ENCODE data around the gene BIRC6. TPM values are rescaled to one million over a fixed set of nuclear protein-coding genes. Genes with fewer than 3 reads are reported as not detected.

The BIRC6 gene
- total RNA-seq, 1 experiment from 2014 or later, result 79.0 TPM

GRCh38 chr2:32617599-32618189, 260.9 kb downstream of the BIRC6 start:
- intact Hi-C loops (cut with micrococcal nuclease; ENCODE audit: unreplicated experiment), result no loop called here
- Histone ChIP-seq H3F3A (ENCODE audit: insufficient read depth, low read depth) (no peaks in the 10 kb centered on the region; the same call in 1 of the 2 replicates), H3K36me3 (ENCODE audit: low read depth) (0 out of 2 replicates have a peak, but pooled peaks cover 6% of the 10 kb centered on the region), H3K27ac (no peak overlapping the region), H4K20me1 (ENCODE audit: insufficient read depth) (no peaks in the 10 kb centered on the region), H3K4me3 (no peak overlapping the region), H2AFZ (no peak overlapping the region), H3K9me3 (ENCODE audit: insufficient read depth, low read depth) (no peaks in the 10 kb centered on the region), H3K79me2 (ENCODE audit: low read depth) (no peaks in the 10 kb centered on the region), H3K4me2 (no peak overlapping the region), H3K4me1 (replicated peaks; ENCODE audit: insufficient read depth) (no peaks in the 10 kb centered on the region), H3K27me3 (ENCODE audit: insufficient read depth, low read depth) (no peaks in the 10 kb centered on the region), H3K9me2 (ENCODE audit: insufficient read depth) (no peaks in the 10 kb centered on the region)
- ChIA-PET CTCF (no interaction called here), POLR2A (ENCODE audit: unreplicated experiment) (no interaction called here)
- DNase-seq, result no peak
- TF ChIP-seq CTCF (conservative IDR thresholded peaks at IDR 0.05) (no peak), EZH2 (IDR thresholded peaks at IDR 0.05; ENCODE audit: low read depth) (no peak)
- no TSS peak for BruUV-seq (replicated peaks)

GRCh38 chr2:32622570-32623310, 265.9 kb downstream of the BIRC6 start:
- H3K27me3 ChIP-seq (ENCODE audit: insufficient read depth, low read depth), result no peaks in the 10 kb centered on the region
- no peak overlapping the region for H2AFZ ChIP-seq
- no peak for DNase-seq
- no peaks in the 10 kb centered on the region for H3K4me1 ChIP-seq (replicated peaks; ENCODE audit: insufficient read depth)
- H3K9me3 ChIP-seq (ENCODE audit: insufficient read depth, low read depth), result no peaks in the 10 kb centered on the region
- H3K4me3 ChIP-seq, result no peak overlapping the region
- no peak overlapping the region for H3K4me2 ChIP-seq
- POLR2A ChIA-PET (ENCODE audit: unreplicated experiment), result no interaction called here
- no TSS peak for BruUV-seq (replicated peaks)
- intact Hi-C loops (cut with micrococcal nuclease; ENCODE audit: unreplicated experiment), result loop anchor here (10.0 kb wide), 1 partner anchor 852 kb away; the partner anchor contains the start of gene RASGRP3
- no peaks in the 10 kb centered on the region for H3K79me2 ChIP-seq (ENCODE audit: low read depth)
- H3K9me2 ChIP-seq (ENCODE audit: insufficient read depth), result no peaks in the 10 kb centered on the region
- TF ChIP-seq EZH2 (IDR thresholded peaks at IDR 0.05; ENCODE audit: low read depth) (no peak), CTCF (conservative IDR thresholded peaks at IDR 0.05) (no peak)
- CTCF ChIA-PET, result no interaction called here
- no peaks in the 10 kb centered on the region for H3K36me3 ChIP-seq (ENCODE audit: low read depth)
- no peak overlapping the region for H3K27ac ChIP-seq
- no peaks in the 10 kb centered on the region for H4K20me1 ChIP-seq (ENCODE audit: insufficient read depth)
- peaks cover 12% of the 10 kb centered on the region; the same call in 1 of the 2 replicates for H3F3A ChIP-seq (ENCODE audit: insufficient read depth, low read depth)

- Histone ChIP-seq H2AFZ (no peak overlapping the region), H3K4me3 (no peak overlapping the region), H3K27ac (no peak overlapping the region), H3K4me1 (replicated peaks; ENCODE audit: insufficient read depth) (no peaks in the 10 kb centered on the region), H3K79me2 (ENCODE audit: low read depth) (no peaks in the 10 kb centered on the region), H4K20me1 (ENCODE audit: insufficient read depth) (no peaks in the 10 kb centered on the region), H3F3A (ENCODE audit: insufficient read depth, low read depth) (peaks cover 12% of the 10 kb centered on the region; the same call in 1 of the 2 replicates), H3K27me3 (ENCODE audit: insufficient read depth, low read depth) (no peaks in the 10 kb centered on the region), H3K36me3 (ENCODE audit: low read depth) (no peaks in the 10 kb centered on the region), H3K9me3 (ENCODE audit: insufficient read depth, low read depth) (no peaks in the 10 kb centered on the region), H3K4me2 (no peak overlapping the region), H3K9me2 (ENCODE audit: insufficient read depth) (no peaks in the 10 kb centered on the region)
- no peak for TF ChIP-seq CTCF (conservative IDR thresholded peaks at IDR 0.05)
- no peak for TF ChIP-seq EZH2 (IDR thresholded peaks at IDR 0.05; ENCODE audit: low read depth)
- ChIA-PET POLR2A (ENCODE audit: unreplicated experiment) (no interaction called here), CTCF (no interaction called here)
- no peak for DNase-seq
- intact Hi-C loops (cut with micrococcal nuclease; ENCODE audit: unreplicated experiment), result loop anchor here (10.0 kb wide), 1 partner anchor 851 kb away; the partner anchor contains the start of gene RASGRP3
- BruUV-seq (replicated peaks), result no TSS peak
Observed at GRCh38 chr2:32623311-32623706, 266.5 kb downstream of the BIRC6 start.

Measured in PC-9 (cell line).